CD4-positive, alpha-beta T cell treated with Interleukin-12 subunit alpha and Interleukin-12 subunit beta, for 1 hour (primary cell): ENCODE data around the gene CRYL1.
"Not testable (repeated sequence)": the region's sequence is repeated elsewhere in the genome, so short reads cannot be mapped to it uniquely, and the experiment has no call there.

Experiments
- DNase-seq: peaks from one replicate; pipeline ENCODE4 v3.0.0-alpha.2; 2020

The CRYL1 gene

GRCh38 chr13:20446900-20447299, 78.8 kb downstream of the CRYL1 start:
- DNase-seq = no peak

GRCh38 chr13:20446405-20446804, 79.3 kb downstream of the CRYL1 start:
- no peak for DNase-seq

GRCh38 chr13:20442798-20443381, 82.8 kb downstream of the CRYL1 start:
- DNase-seq = no peak

GRCh38 chr13:20442375-20442774, 83.3 kb downstream of the CRYL1 start:
- no peak for DNase-seq

DNA sequence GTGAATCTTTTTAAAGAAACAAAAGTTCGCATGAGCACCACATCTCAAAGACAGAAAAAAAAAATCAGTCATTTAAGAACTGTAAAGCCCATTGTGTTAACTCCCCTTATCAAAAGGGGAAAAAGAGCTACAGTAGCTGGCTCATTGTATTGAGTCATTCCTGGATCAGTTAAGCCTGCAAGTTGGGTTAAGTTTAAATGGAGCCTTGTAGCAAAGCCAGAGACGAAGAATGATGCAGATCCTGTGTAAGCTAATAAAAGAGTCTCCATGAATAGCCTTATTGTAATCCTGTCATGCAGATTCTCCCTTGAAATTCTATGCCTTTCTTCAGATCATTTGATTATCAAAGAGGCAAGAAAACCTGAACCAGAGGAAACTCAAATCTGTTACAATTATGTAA, 83.8 kb downstream of the CRYL1 start:
- no peak for DNase-seq

DNA sequence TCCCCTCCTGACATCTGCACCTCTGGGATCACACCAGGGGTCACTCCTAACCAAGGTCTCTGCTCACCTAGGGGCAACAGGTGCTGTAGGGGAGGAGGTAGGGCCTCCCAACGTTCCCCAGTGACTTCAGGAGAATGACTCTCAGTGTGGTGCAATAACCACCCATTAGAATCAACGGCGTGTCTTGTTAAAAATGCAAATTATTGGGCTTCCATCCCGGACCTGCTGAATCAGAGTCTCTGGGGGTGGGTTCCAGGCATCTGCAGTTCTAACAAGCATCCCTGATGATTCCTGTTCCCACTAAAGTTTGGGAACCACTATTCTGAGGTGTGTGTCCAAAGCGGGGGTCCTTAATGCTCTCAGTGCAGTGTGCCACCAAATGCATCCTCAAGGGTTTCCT, 84.6 kb downstream of the CRYL1 start:
- no peak for DNase-seq

DNA sequence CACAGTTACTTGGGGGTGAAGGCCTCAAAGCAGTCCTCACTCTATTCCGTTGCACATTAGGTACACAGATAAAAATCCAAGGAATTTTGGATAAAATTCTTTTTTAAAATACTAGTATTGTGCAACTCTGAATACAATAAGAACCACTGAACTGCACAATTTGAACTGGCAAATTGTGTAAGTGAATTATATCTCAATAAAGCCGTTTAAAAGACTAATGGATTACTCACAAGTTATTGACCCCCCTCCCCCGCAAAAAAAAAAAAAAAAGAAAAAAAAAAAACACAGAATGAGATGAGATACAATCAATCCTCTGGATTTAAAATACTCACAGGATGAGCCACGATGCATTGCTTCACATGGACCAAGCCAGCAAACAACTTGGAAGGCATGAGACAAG, 86.4 kb downstream of the CRYL1 start:
- no peak for DNase-seq

GRCh38 chr13:20438801-20439200, 86.9 kb downstream of the CRYL1 start:
- no peak for DNase-seq

GRCh38 chr13:20436505-20436904, 89.2 kb downstream of the CRYL1 start:
- no peak for DNase-seq

DNA sequence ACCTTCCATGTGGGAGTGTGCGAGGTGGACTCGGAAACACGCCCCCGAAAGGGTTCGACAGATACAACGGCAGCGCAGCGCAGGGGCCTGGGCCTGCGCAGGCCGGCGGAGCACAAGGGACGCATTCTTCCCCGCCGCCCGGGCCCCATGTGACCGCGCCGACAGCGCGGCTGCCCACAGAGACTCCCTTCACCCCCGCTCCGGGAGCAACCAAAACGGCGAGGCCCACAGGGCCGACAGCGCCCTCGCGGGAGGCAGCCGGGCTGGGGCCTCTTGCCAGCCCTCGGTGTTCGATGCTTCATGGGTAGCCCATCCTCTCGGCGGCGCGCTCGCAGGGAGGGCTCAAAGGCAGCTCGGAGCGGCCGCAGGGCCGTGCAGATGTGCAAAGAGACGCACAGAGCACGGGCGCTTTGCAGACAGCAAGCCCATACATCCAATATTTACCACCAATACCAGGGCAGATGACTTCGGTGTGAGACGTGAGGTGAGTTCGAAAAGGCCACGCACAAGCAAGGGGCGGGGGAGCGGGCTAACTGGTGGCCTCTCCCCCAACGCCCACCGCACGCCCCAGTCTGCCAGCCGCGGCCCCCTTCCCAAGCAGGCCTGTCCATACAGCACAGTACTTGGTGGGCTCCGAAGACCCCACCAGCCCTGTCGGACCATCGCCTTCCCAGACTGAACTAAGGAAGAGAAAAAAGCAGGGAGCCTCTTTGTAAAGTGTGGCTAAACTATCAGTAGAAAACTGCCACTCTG, 89.9 kb downstream of the CRYL1 start:
- no peak for DNase-seq

- not testable (repeated sequence) for DNase-seq
These were observed 91.4 kb downstream of the CRYL1 start for GRCh38 chr13:20434210-20434609.

DNA sequence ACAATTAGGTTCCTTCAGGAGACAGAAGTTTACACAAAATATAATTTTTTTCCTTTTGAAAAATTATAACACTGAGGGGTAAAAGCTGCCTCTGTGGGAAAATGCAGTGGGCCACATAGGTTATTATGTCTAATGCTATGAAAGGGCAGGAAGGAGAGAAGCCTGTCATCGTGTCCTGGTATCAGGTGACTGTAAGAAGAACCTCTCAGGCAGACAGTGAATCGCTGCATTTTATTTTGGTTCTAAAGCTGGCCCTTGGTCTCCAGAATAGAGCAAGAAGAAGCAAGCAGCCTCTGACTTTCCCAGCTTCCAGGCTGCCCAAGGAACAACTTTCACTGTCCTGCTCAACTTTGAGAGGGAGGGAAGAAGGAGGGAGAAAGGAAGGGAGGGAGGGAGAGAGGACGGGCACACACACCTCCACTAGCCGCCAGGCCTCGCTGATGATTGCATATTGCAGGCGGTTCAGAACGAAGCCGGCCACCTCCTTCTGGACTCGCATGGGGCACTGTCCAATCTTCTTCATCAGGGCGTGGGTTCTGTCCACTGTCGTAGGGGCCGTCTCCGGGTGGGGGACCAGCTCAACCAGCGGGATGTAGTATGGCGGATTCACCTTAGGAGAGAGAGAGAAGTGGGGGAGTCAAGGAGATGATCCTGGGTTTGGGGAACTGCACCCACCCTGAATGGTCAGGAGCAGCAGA, 93.8 kb downstream of the CRYL1 start:
- no peak for DNase-seq

DNA sequence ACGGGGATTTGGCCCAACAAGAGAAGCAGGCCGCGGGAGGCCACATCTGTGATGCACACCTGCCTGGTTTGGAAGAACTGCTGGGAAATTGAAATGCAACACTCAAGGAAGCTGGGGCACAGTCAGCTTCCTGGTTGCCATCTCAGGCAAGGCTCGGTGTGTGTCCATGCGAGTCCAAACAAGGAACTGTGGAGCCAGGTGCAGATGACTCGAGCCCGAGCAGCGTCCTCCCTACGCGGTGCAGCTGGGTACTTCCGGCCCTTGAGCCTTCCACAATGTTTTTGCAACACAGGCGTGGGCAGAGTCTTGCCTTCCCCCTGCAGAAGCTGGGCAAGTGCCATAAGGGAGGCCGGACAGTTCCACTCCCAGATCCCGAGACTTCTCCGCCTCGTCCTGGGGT, 94.6 kb downstream of the CRYL1 start:
- DNase-seq = no peak

DNA sequence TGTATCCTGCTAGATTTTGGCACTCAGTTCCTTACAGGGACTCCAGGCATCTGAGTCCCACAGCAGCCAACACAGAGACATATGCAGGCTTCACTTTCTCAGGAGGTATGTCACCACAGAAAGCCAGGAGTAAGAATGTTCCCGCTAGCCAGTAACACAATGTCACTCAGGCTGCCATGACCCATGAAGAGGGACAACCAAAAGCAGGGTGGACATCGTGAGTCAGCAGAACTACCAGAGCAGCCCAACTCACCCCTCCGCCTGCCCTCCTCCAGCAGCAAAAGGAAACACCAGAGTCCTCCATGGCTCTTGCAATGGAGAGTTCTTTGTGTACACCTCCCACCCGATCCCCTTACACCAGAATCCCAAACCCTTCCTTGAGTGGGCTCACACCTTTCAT, 95.4 kb downstream of the CRYL1 start:
- DNase-seq = no peak

- DNase-seq = no peak
These were observed 96.0 kb downstream of the CRYL1 start for GRCh38 chr13:20429682-20430081.

DNA sequence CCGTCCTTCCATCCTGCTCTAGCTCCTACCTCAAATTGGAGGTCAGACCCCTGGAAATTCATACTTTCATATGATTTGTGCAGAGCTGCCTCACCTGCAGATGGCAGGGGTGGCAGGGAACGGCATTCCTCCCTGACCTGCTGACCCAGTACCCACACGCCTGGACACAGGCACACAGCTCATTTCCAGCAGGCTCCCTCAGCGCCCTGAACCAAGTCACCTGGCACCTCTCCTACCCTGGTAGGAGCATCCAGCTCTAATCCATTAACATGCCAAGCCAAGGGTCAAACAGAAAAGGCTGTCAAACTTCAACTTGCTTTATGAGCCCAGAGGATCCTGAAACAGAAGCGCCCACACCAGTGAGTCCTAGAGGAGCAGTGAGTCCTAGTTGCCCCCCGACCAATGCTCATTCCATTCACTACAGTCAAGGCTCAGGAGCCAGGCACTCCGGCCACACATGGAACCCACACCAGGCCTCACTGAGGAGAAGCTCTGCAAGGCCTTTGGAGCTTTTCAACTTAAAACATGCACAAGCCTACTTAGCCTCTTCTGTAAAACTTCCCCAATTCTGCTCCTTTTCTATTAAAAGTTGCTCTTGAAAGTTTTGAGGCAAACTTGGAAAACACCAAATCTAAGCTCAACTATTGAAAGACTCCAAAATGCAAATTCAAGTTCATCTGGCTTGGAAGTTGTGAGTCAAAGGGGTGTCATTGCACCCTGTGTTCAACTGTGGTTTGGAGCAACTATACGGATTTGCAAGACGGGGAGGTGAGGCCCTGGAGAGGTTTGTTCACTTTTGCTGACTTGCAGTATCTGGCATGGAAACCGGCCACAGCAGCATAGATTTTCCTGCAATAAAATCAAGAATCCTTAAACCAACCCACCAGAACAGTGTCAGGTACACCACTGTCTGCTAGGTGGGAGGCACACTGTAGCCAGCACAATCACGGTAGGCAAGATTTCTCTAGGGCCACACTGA, 96.7 kb downstream of the CRYL1 start:
- DNase-seq = no peak

DNA sequence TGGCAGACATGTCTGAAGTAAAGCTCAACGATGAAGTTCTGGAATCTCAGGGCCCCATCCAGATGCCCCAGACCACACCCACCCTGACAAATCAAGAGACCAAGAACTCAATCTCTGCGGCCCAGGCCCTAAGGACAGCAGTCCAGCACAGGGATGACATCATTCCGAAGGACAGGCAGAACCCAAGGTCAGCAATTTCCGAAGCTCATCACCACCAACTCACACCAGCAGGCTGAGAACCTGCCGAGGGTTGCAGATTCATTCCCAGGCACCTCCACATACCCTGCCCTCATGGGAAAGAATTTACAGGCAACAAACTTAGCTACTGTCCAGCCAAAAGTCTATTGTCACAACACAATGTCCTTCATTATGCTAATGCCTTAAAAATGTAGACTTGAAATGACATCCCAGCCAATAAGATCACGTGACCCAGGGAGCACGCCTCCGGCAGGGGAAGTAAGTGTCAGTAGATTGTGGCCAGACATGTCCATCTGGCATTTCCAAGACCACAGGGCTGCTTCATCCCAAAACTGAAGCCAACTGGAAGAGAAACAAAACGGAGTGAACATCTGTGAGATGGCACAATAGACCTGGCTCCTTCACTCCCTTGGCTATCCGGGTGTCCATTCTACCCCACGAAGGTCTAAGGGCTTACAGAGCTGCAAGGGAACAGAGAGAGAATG, 98.8 kb downstream of the CRYL1 start:
- DNase-seq = no peak

DNA sequence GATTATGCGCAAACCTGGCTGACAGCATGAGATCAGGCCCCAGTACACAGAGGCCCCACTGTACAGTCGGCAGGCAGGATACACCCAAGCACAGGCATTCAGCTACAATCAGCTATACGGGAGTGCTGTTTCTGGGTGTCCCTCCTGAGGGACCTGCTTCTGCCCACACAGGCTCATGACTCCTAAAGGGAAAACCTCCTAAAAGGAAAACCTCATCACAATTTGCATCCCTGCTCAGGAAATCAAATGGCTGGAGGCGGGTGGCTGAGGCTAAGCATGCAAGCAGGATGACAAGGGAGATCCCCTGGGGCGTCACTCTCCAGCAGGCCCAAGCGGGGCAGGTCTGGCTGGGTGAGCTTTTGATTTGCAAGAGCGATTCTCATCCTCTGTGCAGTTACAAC, 99.8 kb downstream of the CRYL1 start:
- no peak for DNase-seq

GRCh38 chr13:20424949-20425348, 100.7 kb downstream of the CRYL1 start:
- DNase-seq = no peak

DNA sequence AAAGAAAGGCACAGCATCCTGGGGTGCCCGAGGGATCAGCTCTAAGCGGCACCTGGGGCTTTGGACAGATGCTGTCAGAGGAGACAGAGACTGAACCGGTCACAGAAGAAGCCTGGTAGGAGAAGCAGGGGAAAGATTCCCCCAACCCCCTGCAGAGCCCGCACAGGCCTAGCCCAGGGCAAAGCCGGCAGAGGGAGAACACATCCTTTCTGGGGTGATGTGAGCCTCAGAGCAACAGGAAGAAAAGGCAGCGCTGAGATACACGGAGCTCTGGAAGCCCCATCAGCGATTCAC, 101.2 kb downstream of the CRYL1 start:
- no peak for DNase-seq

DNA sequence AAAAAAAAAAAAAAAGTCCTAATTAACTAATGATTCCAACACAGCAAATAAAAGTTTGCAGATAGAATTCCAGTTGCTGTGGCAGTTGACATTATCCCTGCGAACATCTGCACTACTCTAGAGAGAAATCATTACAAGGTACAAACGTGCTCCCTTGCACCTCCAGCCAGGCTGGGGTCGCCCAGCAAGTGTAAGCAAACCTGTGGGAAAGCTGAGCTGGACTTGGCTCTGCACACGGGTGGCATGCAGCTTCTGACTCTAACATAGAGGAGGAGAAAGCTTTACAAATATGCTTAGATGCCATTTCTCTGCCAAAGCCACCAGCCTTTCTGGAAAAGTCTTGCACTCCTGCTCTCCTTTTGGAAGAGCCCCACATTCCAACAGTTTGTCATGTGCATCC, 103.3 kb downstream of the CRYL1 start:
- no peak for DNase-seq

DNA sequence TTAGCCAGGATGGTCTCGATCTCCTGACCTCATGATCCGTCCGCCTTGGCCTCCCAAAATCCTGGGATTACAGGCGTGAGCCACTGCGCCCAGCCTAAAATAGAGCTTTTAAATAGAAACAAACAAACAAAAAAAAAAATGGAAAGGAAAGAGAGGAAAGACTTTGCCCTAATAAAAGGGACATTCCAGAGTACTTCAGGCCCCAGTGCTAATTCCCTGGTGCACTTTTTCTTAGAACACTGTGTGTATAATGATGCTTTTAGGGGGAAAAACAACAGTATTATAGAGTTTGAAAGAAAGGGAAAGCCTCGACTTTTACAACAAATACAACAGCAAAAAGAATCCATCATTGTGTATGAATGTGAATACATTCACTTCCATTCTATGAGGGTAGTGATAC, 104.7 kb downstream of the CRYL1 start:
- DNase-seq = no peak

DNA sequence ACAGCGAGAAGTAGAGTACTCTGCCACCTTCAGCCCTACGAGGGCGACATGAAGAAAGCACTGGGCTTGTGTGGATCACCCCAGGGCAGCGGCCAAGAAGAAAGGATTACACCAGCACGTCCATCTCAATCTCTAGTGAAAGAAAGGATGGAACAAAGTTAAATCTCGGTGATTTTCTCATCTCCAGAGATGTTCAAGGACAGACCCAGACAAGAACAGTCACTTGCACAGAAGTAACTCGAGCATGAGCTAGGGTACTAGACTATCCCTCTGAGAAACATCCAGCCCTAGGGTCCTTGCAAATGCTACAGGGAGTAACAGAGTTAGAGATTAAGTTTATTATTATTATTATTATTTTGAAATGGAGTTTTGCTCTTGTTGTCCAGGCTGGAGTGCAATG, 106.7 kb downstream of the CRYL1 start:
- DNase-seq = no peak
